ENCODE data around the gene RNF111.
A peak's percentile ranks its signal among the peaks of the same experiment; 100 is the strongest.
"Not testable (repeated sequence)": the region's sequence is repeated elsewhere in the genome, so short reads cannot be mapped to it uniquely, and the experiment has no call there.

Gene RNF111

GRCh38 chr15:59059076-59059597 is 71.7 kb downstream of the RNF111 start:
- DNase-seq (ENCODE audit: low spot score), result no peak

GRCh38 chr15:59060348-59060747 is 72.9 kb downstream of the RNF111 start:
- DNase-seq (ENCODE audit: low spot score), result no peak

- DNase-seq (ENCODE audit: low spot score), result peak; percentile 23
These were observed 75.6 kb downstream of the RNF111 start for GRCh38 chr15:59063042-59063441.

- DNase-seq (ENCODE audit: low spot score), result no peak
These were observed 82.0 kb downstream of the RNF111 start for GRCh38 chr15:59069430-59069829.

- DNase-seq (ENCODE audit: low spot score), result no peak
These were observed 87.1 kb downstream of the RNF111 start for GRCh38 chr15:59074607-59075006.

GRCh38 chr15:59087731-59088130 is 100.3 kb downstream of the RNF111 start:
- DNase-seq (ENCODE audit: low spot score), result no peak

- no peak for DNase-seq (ENCODE audit: low spot score)
These were observed 106.6 kb downstream of the RNF111 start for GRCh38 chr15:59094077-59094476.

- DNase-seq (ENCODE audit: low spot score), result no peak
These were observed 109.0 kb downstream of the RNF111 start for GRCh38 chr15:59096429-59096828.

- no peak for DNase-seq (ENCODE audit: low spot score)
These were observed 111.8 kb downstream of the RNF111 start for GRCh38 chr15:59099162-59099685.

GRCh38 chr15:59104602-59104911 is 117.1 kb downstream of the RNF111 start:
- DNase-seq (ENCODE audit: low spot score), result no peak

- DNase-seq (ENCODE audit: low spot score), result peak; percentile 93
These were observed 117.7 kb downstream of the RNF111 start, which contains the start of gene CCNB2 for GRCh38 chr15:59104912-59105732. CCNB2 (plus strand) TSS chr15:59105146; CDS start chr15:59105269, 123 bp downstream.

GRCh38 chr15:59105854-59106253 is 118.4 kb downstream of the RNF111 start:
- peak; percentile 14 for DNase-seq (ENCODE audit: low spot score)

GRCh38 chr15:59111251-59111650 is 123.8 kb downstream of the RNF111 start:
- DNase-seq (ENCODE audit: low spot score), result peak; percentile 42

GRCh38 chr15:59115047-59115446 is 127.6 kb downstream of the RNF111 start:
- DNase-seq (ENCODE audit: low spot score), result no peak

GRCh38 chr15:59116141-59116540 is 128.7 kb downstream of the RNF111 start:
- DNase-seq (ENCODE audit: low spot score), result no peak

- DNase-seq (ENCODE audit: low spot score), result no peak
These were observed 129.3 kb downstream of the RNF111 start for GRCh38 chr15:59116771-59117170.

- no peak for DNase-seq (ENCODE audit: low spot score)
These were observed 132.2 kb downstream of the RNF111 start for GRCh38 chr15:59119625-59120024.

GRCh38 chr15:59120937-59121336 is 133.5 kb downstream of the RNF111 start:
- DNase-seq (ENCODE audit: low spot score), result no peak

- no peak for DNase-seq (ENCODE audit: low spot score)
These were observed 136.8 kb downstream of the RNF111 start for GRCh38 chr15:59124261-59124660.

- DNase-seq (ENCODE audit: low spot score), result not testable (repeated sequence)
These were observed 138.2 kb downstream of the RNF111 start for GRCh38 chr15:59125683-59126082.

- DNase-seq (ENCODE audit: low spot score), result not testable (repeated sequence)
These were observed 139.8 kb downstream of the RNF111 start for GRCh38 chr15:59127255-59127654.

GRCh38 chr15:59131456-59131855 is 144.0 kb downstream of the RNF111 start:
- DNase-seq (ENCODE audit: low spot score), result no peak

- DNase-seq (ENCODE audit: low spot score), result no peak
These were observed 144.6 kb downstream of the RNF111 start for GRCh38 chr15:59131969-59132562.
